ENCODE results near the gene SIGLECL1.

SIGLECL1 gene

GRCh38 chr19:51252306-51253079 is 1.6 kb downstream of the SIGLECL1 start:
- TF ChIP-seq TAF1 (IDR thresholded peaks at IDR 0.05; ENCODE audit: borderline replicate concordance, insufficient read depth, low read length) (no peak), POLR2AphosphoS5 (IDR thresholded peaks at IDR 0.05; ENCODE audit: low read depth, low read length) (no peak), SIN3A (IDR thresholded peaks at IDR 0.05; ENCODE audit: borderline replicate concordance, insufficient read depth, low read length) (no peak), FOXP2 (optimal IDR thresholded peaks at IDR 0.05; ENCODE audit: borderline replicate concordance, extremely low read depth, extremely low read length, insufficient read depth) (no peak), REST (IDR thresholded peaks at IDR 0.05; ENCODE audit: insufficient read depth in 1 of 2, low read depth in 2 of 2, low read length in 2 of 2) (no peak)

GRCh38 chr19:51253088-51253806 is 2.4 kb downstream of the SIGLECL1 start:
- TF ChIP-seq REST (IDR thresholded peaks at IDR 0.05; ENCODE audit: insufficient read depth in 1 of 2, low read depth in 2 of 2, low read length in 2 of 2) (no peak), TAF1 (IDR thresholded peaks at IDR 0.05; ENCODE audit: borderline replicate concordance, insufficient read depth, low read length) (no peak), FOXP2 (optimal IDR thresholded peaks at IDR 0.05; ENCODE audit: borderline replicate concordance, extremely low read depth, extremely low read length, insufficient read depth) (no peak), SIN3A (IDR thresholded peaks at IDR 0.05; ENCODE audit: borderline replicate concordance, insufficient read depth, low read length) (no peak), POLR2AphosphoS5 (IDR thresholded peaks at IDR 0.05; ENCODE audit: low read depth, low read length) (no peak)

- TF ChIP-seq SIN3A (IDR thresholded peaks at IDR 0.05; ENCODE audit: borderline replicate concordance, insufficient read depth, low read length) (no peak), REST (IDR thresholded peaks at IDR 0.05; ENCODE audit: insufficient read depth in 1 of 2, low read depth in 2 of 2, low read length in 2 of 2) (no peak), TAF1 (IDR thresholded peaks at IDR 0.05; ENCODE audit: borderline replicate concordance, insufficient read depth, low read length) (no peak), FOXP2 (optimal IDR thresholded peaks at IDR 0.05; ENCODE audit: borderline replicate concordance, extremely low read depth, extremely low read length, insufficient read depth) (no peak), POLR2AphosphoS5 (IDR thresholded peaks at IDR 0.05; ENCODE audit: low read depth, low read length) (no peak)
Measured at GRCh38 chr19:51256155-51256625, 5.3 kb downstream of the SIGLECL1 start.

- TF ChIP-seq TAF1 (IDR thresholded peaks at IDR 0.05; ENCODE audit: borderline replicate concordance, insufficient read depth, low read length) (no peak), SIN3A (IDR thresholded peaks at IDR 0.05; ENCODE audit: borderline replicate concordance, insufficient read depth, low read length) (no peak), FOXP2 (optimal IDR thresholded peaks at IDR 0.05; ENCODE audit: borderline replicate concordance, extremely low read depth, extremely low read length, insufficient read depth) (no peak), REST (IDR thresholded peaks at IDR 0.05; ENCODE audit: insufficient read depth in 1 of 2, low read depth in 2 of 2, low read length in 2 of 2) (no peak), POLR2AphosphoS5 (IDR thresholded peaks at IDR 0.05; ENCODE audit: low read depth, low read length) (no peak)
Measured at GRCh38 chr19:51257471-51257870, 6.6 kb downstream of the SIGLECL1 start.
